PC-3 (cell line): ENCODE results near the gene ROGDI.

Source experiments
- CTCF ChIP-seq: fragments of 300-600 bp; sonication (generic); conservative IDR thresholded peaks from 2 replicates; pipeline ENCODE4 v1.5.1; 2017; ENCODE audit warnings: antibody characterized with exemption, low read depth, mild to moderate bottlenecking, low read length
- EZH2 ChIP-seq: fragments of 300-600 bp; sonication (generic); IDR thresholded peaks from one replicate; pipeline ENCODE4 v1.6.1; 2017; ENCODE audit warnings: antibody characterized with exemption, mild to moderate bottlenecking, low read length; ENCODE audit not compliant: unreplicated experiment

- no peak for TF ChIP-seq CTCF
- no peak for TF ChIP-seq EZH2
Observed at GRCh38 chr16:4813251-4814003, 11.0 kb upstream of the ROGDI start.
